Glutamatergic neuron (in vitro differentiated cells): ENCODE results near the gene CETN1. TPM values are rescaled to one million over a fixed set of nuclear protein-coding genes. Genes with fewer than 3 reads are reported as not detected.

Experiments
- DNase-seq: peaks from one replicate; pipeline ENCODE4 v3.0.0; 2022
- H3K27ac Mint-ChIP-seq: one replicate; pipeline ENCODE4 v1.8.0; 2020; ENCODE audit warnings: mild to moderate bottlenecking, mixed read lengths, inconsistent platforms; ENCODE audit not compliant: unreplicated experiment
- H3K27me3 Mint-ChIP-seq: one replicate; pipeline ENCODE4 v1.8.0; 2020; ENCODE audit warnings: mild to moderate bottlenecking, moderate library complexity, mixed read lengths, inconsistent platforms; ENCODE audit not compliant: unreplicated experiment
- H3K36me3 Mint-ChIP-seq: one replicate; pipeline ENCODE4 v1.8.0; 2020; ENCODE audit warnings: mild to moderate bottlenecking, mixed read lengths, inconsistent platforms; ENCODE audit not compliant: unreplicated experiment
- H3K4me1 Mint-ChIP-seq: one replicate; pipeline ENCODE4 v1.8.0; 2020; ENCODE audit warnings: mild to moderate bottlenecking, low read depth, mixed read lengths, inconsistent platforms; ENCODE audit not compliant: unreplicated experiment
- H3K4me3 Mint-ChIP-seq: one replicate; pipeline ENCODE4 v1.8.0; 2020; ENCODE audit warnings: mild to moderate bottlenecking, mixed read lengths, inconsistent platforms; ENCODE audit not compliant: unreplicated experiment
- H3K9me3 Mint-ChIP-seq: one replicate; pipeline ENCODE4 v1.8.0; 2020; ENCODE audit warnings: mild to moderate bottlenecking, moderate library complexity, mixed read lengths, inconsistent platforms; ENCODE audit not compliant: unreplicated experiment
- total RNA-seq: library from RNA; stranded (reverse); fragmentation: NEBNext Ultra II Directional; extraction: Animal tissue kit (Norgen Biotek cat#: 25700); gene quantifications from one replicate; pipeline ENCODE4 v1.2.1, GENCODE V29; 2021; ENCODE audit not compliant: unreplicated experiment
- TF ChIP-seq, protein P1 (sequence below): fragments of 200-600 bp; sonication (generic); IDR thresholded peaks from one replicate; pipeline ENCODE4 v1.5.0; 2021; ENCODE audit not compliant: partially characterized antibody, unreplicated experiment

CETN1 gene
- total RNA-seq, 1 donor from 2014 or later, result not detected

DNA sequence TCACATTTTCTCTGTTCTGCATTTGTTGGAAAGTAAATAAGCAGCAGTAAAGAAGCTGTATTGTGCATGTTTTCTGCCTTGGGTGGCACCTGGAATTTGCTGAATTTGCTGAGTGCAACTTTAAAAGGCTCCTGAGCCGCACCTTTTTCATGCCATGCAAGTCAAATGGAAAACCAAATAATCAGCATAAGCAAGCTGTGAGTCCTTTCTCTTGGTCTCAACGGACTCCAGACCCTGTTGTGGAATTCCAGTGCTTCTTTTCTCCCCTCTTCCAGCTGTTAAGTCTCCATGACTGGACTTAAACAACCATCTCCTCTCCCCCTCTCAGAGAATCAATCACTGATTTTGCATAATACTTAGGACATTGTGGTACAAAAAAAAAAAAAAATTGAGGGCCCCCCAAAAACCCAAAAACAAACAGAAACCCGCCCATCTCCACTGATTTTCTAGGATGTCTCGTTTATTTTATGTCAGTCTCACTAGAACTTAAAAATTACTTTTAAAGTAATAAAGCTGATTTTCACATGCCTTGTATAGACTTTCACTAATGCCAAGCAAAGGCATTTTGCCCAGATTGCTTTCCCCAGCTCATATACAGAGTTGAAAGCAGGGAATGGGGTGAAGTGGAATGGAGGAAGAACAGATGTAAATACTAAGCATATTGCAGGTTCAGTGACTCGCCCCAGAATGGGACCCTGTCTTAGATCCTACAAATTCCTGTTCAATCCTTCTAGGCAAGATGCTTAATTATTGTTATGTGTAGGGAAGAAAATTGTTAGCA lies 5.1 kb upstream of the CETN1 start:
- Mint-ChIP-seq H3K4me1 (no peaks in the 10 kb centered on the region), H3K27me3 (peaks cover 2% of the 10 kb centered on the region), H3K4me3 (no peak overlapping the region), H3K9me3 (no peaks in the 10 kb centered on the region), H3K27ac (no peak overlapping the region), H3K36me3 (no peaks in the 10 kb centered on the region)
- no peak for DNase-seq
- TF ChIP-seq, protein P1, sequence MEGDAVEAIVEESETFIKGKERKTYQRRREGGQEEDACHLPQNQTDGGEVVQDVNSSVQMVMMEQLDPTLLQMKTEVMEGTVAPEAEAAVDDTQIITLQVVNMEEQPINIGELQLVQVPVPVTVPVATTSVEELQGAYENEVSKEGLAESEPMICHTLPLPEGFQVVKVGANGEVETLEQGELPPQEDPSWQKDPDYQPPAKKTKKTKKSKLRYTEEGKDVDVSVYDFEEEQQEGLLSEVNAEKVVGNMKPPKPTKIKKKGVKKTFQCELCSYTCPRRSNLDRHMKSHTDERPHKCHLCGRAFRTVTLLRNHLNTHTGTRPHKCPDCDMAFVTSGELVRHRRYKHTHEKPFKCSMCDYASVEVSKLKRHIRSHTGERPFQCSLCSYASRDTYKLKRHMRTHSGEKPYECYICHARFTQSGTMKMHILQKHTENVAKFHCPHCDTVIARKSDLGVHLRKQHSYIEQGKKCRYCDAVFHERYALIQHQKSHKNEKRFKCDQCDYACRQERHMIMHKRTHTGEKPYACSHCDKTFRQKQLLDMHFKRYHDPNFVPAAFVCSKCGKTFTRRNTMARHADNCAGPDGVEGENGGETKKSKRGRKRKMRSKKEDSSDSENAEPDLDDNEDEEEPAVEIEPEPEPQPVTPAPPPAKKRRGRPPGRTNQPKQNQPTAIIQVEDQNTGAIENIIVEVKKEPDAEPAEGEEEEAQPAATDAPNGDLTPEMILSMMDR, result no peak

DNA sequence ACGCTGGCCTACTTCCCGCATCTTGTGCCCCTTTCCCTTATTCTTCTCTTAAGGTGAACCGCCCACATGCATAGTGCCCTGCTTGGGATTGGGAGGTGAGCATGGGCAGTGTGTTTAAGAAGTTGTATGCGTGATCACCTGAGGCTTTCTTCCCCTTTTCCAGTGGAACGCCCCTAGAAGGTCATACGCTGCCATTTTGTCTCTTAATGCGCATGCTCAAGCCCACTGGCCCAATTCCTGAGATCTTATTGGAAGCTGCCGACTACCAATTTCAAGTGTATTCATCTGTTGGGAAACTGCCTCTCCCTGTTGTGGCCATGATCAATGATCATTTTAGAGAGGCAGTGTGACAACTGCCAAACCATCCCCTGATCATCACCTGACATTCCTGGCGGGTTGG lies 3.3 kb upstream of the CETN1 start:
- no peaks in the 10 kb centered on the region for H3K4me1 Mint-ChIP-seq
- no peak for DNase-seq

DNA sequence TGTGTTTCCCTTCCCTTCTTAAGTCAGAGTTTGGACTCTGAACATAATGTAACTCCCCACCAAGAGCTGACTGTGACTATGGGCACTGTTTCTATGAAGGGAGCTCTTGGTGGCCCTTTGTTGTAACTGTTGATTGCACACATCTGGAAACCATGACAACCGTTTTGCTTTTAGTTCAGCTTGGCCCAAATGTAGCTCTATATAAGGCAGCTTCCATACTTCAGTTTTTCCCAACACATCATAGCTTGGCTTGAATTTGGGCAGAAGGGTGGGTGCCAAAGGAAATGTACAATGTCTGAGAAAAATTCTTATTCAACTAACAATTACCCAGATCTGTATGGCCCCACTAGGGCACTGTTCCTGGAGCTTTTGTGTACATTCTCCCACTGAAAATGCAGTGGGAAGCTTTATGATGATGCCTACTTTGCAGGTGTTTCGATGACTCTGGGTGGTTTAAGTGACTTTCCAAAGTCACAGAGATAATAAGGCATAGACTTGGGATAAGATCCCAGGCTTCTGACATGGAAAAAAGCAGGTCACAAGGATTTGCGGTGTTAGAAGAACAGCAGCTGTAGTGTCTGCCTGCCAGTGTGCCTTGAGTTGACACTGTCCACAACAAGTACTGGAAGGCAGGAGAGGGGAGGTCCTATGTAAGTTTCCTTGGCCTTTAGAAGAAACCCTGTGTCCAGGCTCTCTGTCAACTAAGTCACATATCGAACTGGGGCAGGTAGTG lies 2.4 kb upstream of the CETN1 start:
- no peak overlapping the region for H3K27ac Mint-ChIP-seq
- TF ChIP-seq, protein P1, result no peak
- DNase-seq, result no peak
- no peaks in the 10 kb centered on the region for H3K36me3 Mint-ChIP-seq
- H3K27me3 Mint-ChIP-seq, result peaks cover 2% of the 10 kb centered on the region
- H3K4me3 Mint-ChIP-seq, result no peak overlapping the region
- H3K4me1 Mint-ChIP-seq, result no peaks in the 10 kb centered on the region
- H3K9me3 Mint-ChIP-seq, result no peaks in the 10 kb centered on the region

More for the DNA sequence above, 3.3 kb upstream of the CETN1 start:
- H3K27ac Mint-ChIP-seq, result no peak overlapping the region
- H3K4me3 Mint-ChIP-seq, result no peak overlapping the region
- TF ChIP-seq, protein P1, result no peak
- H3K9me3 Mint-ChIP-seq, result no peaks in the 10 kb centered on the region
- peaks cover 2% of the 10 kb centered on the region for H3K27me3 Mint-ChIP-seq
- H3K36me3 Mint-ChIP-seq, result no peaks in the 10 kb centered on the region

- TF ChIP-seq, protein P1, result no peak
- Mint-ChIP-seq H3K36me3 (no peaks in the 10 kb centered on the region), H3K4me1 (no peaks in the 10 kb centered on the region), H3K4me3 (no peak overlapping the region), H3K27me3 (peaks cover 2% of the 10 kb centered on the region), H3K9me3 (peaks cover 2% of the 10 kb centered on the region), H3K27ac (no peak overlapping the region)
- DNase-seq, result no peak
Measured at GRCh38 chr18:579238-579637, 942 bp upstream of the CETN1 start.

GRCh38 chr18:581096-581495 lies 916 bp downstream of the CETN1 start:
- peaks cover 2% of the 10 kb centered on the region for H3K27me3 Mint-ChIP-seq
- H3K36me3 Mint-ChIP-seq, result no peaks in the 10 kb centered on the region
- H3K9me3 Mint-ChIP-seq, result peaks cover 2% of the 10 kb centered on the region
- DNase-seq, result no peak
- H3K4me3 Mint-ChIP-seq, result no peak overlapping the region
- H3K4me1 Mint-ChIP-seq, result no peaks in the 10 kb centered on the region
- no peak overlapping the region for H3K27ac Mint-ChIP-seq
- TF ChIP-seq, protein P1, result no peak
